SU-DHL-6 (cell line): ENCODE results near the gene PHACTR3.

ENCODE experiments used
- H2AFZ ChIP-seq: fragments of 200-600 bp; sonication (generic); 2 replicates; pipeline ENCODE4 v1.6.1; 2014; ENCODE audit warnings: low read depth, mild to moderate bottlenecking, moderate library complexity, mixed read lengths, antibody characterized with exemption, low read length; ENCODE audit not compliant: severe bottlenecking
- H3F3A ChIP-seq: fragments of 200-600 bp; shearing (Covaris generic); 2 replicates; pipeline ENCODE4 v1.6.0; 2016; ENCODE audit warnings: antibody characterized with exemption, mild to moderate bottlenecking; ENCODE audit not compliant: insufficient read depth
- H3K27ac ChIP-seq: fragments of 200-600 bp; sonication (generic); 2 replicates; pipeline ENCODE4 v1.5.1; 2016; ENCODE audit warnings: low read depth, mild to moderate bottlenecking, low read length, moderate library complexity, mixed read lengths
- H3K27me3 ChIP-seq: fragments of 200-600 bp; sonication (generic), shearing (Covaris generic); 2 replicates; pipeline ENCODE4 v1.6.0; 2014; ENCODE audit warnings: mild to moderate bottlenecking, low read length
- H3K36me3 ChIP-seq: fragments of 200-600 bp; sonication (generic); 2 replicates; pipeline ENCODE4 v1.6.1; 2014; ENCODE audit warnings: mild to moderate bottlenecking, low read length, mixed read lengths
- H3K4me2 ChIP-seq: fragments of 300-600, 200-600 bp; shearing (Covaris generic), sonication (generic); 2 replicates; pipeline ENCODE4 v1.6.0; 2014; ENCODE audit warnings: low read length, low read depth, mild to moderate bottlenecking; ENCODE audit not compliant: poor library complexity, severe bottlenecking
- H3K4me3 ChIP-seq: fragments of 200-600 bp; sonication (generic); 2 replicates; pipeline ENCODE4 v1.5.1; 2014; ENCODE audit warnings: antibody characterized with exemption, low read length, mild to moderate bottlenecking, mixed read lengths; ENCODE audit not compliant: insufficient read depth, poor library complexity, severe bottlenecking
- H3K79me2 ChIP-seq: fragments of 200-600 bp; sonication (generic); 2 replicates; pipeline ENCODE4 v1.6.1; 2014; ENCODE audit warnings: mild to moderate bottlenecking, low read length, moderate library complexity; ENCODE audit not compliant: insufficient read depth
- H3K9ac ChIP-seq: fragments of 200-600 bp; sonication (generic); 2 replicates; pipeline ENCODE4 v1.7.0; 2014; ENCODE audit warnings: mild to moderate bottlenecking, low read length
- H3K9me2 ChIP-seq: fragments of 200-600 bp; sonication (generic); replicated peaks from 2 replicates; pipeline ENCODE4 v1.6.1; 2014; ENCODE audit warnings: low read length; ENCODE audit not compliant: insufficient read depth
- H3K9me3 ChIP-seq: fragments of 200-600 bp; sonication (generic); 2 replicates; pipeline ENCODE4 v1.6.1; 2014; ENCODE audit warnings: low read length, mixed read lengths; ENCODE audit not compliant: insufficient read depth
- H4K20me1 ChIP-seq: fragments of 200-600 bp; sonication (generic); 2 replicates; pipeline ENCODE4 v1.6.1; 2014; ENCODE audit warnings: low read depth, mild to moderate bottlenecking, antibody characterized with exemption, low read length, moderate library complexity, mixed read lengths
- EZH2phosphoT487 ChIP-seq: fragments of 200-600 bp; sonication (generic), shearing (Covaris generic); conservative IDR thresholded peaks from 2 replicates; pipeline ENCODE4 v1.6.1; 2018; ENCODE audit warnings: mild to moderate bottlenecking, antibody characterized with exemption, low read length, moderate library complexity, mixed read lengths
- TF ChIP-seq, protein P1 (sequence below): fragments of 200-600 bp; sonication (generic); IDR thresholded peaks from one replicate; pipeline ENCODE4 v1.5.1; 2017; ENCODE audit warnings: antibody characterized with exemption, mild to moderate bottlenecking, low read length, moderate library complexity; ENCODE audit not compliant: insufficient read depth, poor library complexity, severe bottlenecking

PHACTR3 gene

DNA sequence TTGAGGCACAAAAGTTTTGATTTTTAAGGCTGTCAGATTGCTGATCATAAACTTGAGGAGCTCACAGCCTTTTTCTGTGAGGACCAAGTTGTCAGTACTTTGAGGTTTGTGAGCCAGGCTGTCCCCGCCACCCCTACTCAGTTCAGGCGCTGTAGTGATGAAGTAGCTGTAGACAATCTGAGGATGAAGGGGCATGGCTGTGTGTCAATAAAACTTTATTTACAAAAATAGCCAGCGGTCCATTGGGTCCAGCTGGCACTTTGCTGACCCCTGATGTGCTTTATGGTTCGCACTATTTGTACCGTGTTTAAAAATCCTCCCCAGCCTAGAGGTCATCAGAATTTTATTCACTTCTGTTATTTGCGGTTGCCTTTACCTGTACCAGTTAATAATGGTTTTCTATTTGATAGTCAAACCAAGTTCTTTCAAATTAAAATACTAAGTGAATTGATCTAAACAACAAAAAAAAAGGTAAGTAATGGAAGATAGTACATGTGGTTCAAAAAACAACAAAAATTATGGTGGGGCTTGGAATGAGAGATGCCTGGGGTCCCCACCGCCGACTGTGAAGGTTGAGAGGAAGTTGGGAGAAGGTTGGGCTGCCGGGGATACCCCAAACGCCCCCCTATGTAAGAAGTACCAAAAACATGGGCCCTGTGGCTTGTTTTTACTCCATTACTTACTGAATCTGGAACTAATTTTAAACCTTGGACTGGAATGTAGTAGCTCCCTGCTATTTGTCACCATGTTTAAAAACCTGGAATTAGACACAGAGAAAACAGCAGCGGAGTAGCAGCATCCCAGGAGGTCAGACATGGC, 205.5 kb downstream of the PHACTR3 start:
- no peak overlapping the region for H3K27ac ChIP-seq
- no peaks in the 10 kb centered on the region for H3K79me2 ChIP-seq
- no peaks in the 10 kb centered on the region for H3K9me3 ChIP-seq
- H3K9ac ChIP-seq = no peak overlapping the region
- no peak for TF ChIP-seq EZH2phosphoT487
- TF ChIP-seq, protein P1, sequence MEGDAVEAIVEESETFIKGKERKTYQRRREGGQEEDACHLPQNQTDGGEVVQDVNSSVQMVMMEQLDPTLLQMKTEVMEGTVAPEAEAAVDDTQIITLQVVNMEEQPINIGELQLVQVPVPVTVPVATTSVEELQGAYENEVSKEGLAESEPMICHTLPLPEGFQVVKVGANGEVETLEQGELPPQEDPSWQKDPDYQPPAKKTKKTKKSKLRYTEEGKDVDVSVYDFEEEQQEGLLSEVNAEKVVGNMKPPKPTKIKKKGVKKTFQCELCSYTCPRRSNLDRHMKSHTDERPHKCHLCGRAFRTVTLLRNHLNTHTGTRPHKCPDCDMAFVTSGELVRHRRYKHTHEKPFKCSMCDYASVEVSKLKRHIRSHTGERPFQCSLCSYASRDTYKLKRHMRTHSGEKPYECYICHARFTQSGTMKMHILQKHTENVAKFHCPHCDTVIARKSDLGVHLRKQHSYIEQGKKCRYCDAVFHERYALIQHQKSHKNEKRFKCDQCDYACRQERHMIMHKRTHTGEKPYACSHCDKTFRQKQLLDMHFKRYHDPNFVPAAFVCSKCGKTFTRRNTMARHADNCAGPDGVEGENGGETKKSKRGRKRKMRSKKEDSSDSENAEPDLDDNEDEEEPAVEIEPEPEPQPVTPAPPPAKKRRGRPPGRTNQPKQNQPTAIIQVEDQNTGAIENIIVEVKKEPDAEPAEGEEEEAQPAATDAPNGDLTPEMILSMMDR = no peak
- H2AFZ ChIP-seq = no peak overlapping the region
- no peaks in the 10 kb centered on the region for H3K9me2 ChIP-seq
- H3K4me3 ChIP-seq = no peak overlapping the region
- H3K4me2 ChIP-seq = no peak overlapping the region
- H4K20me1 ChIP-seq = no peaks in the 10 kb centered on the region
- H3K36me3 ChIP-seq = no peaks in the 10 kb centered on the region
- H3F3A ChIP-seq = no peaks in the 10 kb centered on the region
- no peaks in the 10 kb centered on the region for H3K27me3 ChIP-seq

DNA sequence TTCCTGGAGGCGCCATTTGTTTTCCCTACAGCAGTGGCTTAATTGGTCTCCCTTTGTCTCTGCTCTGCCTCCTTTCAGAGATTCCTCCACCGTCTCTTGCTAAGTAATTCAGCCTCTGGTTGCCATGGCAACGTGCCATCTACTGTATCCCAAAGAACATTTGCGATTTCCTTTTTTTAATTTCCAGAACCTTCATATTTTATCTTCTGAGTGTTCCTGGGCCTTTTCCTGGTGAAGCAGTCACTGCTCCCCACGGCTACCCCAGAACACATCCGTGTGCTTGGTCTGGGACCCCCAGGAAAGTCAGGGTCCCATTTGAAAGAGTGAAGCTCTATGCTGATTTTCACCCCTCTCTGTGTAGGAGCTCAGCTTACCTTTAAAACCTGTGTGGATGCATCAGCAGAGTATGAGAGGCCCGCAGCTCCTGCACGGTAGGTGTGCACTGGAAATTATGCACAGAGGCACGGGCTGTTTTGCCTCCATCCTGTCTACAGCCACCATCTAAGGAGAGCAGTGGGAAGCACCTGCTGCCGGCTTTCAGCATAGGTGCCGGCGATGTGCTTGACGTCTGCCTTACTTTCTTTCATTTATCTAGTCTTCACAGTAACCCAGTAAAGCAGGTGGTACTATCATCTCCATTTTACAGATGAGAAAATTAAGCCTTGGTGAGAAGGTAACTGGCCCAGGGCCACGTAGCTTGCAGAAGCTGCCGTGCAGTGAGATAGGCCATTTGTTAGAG, 206.3 kb downstream of the PHACTR3 start:
- Histone ChIP-seq H4K20me1 (no peaks in the 10 kb centered on the region), H2AFZ (no peak overlapping the region), H3K9ac (no peak overlapping the region), H3K4me3 (no peak overlapping the region), H3K27me3 (no peaks in the 10 kb centered on the region), H3F3A (no peaks in the 10 kb centered on the region), H3K79me2 (no peaks in the 10 kb centered on the region), H3K4me2 (no peak overlapping the region), H3K27ac (no peak overlapping the region), H3K36me3 (no peaks in the 10 kb centered on the region), H3K9me3 (no peaks in the 10 kb centered on the region), H3K9me2 (no peaks in the 10 kb centered on the region)
- no peak for TF ChIP-seq EZH2phosphoT487
- TF ChIP-seq, protein P1 = no peak

DNA sequence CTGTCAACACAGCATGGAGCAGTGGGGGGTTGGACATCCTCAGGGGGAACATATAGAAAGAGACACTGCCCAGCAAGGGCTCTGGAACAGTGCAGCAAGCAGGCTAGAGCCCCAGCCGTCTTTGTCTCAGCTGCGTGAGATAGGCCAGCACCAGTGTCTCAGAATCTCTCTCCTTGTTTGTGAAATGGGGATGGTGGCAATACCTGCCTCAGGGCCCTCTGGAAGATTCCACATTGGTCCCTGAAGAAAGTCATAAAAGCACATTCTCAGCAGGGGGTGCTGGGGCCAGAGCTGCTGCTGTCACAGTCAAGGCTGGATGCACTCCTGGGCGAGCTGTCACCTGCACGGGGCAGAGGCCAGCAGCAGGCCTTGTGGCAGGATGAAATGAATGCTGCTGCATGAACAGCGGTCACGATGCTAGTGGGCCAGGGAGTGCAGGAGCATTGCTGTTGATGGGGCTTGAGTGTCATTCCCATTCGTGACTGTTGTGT, 207.4 kb downstream of the PHACTR3 start:
- Histone ChIP-seq H3K79me2 (no peaks in the 10 kb centered on the region), H3K9ac (no peak overlapping the region), H3K27me3 (no peaks in the 10 kb centered on the region), H2AFZ (no peak overlapping the region), H3K27ac (no peak overlapping the region), H3K4me2 (no peak overlapping the region), H3F3A (no peaks in the 10 kb centered on the region), H3K4me3 (no peak overlapping the region), H4K20me1 (no peaks in the 10 kb centered on the region), H3K9me3 (no peaks in the 10 kb centered on the region), H3K9me2 (no peaks in the 10 kb centered on the region), H3K36me3 (no peaks in the 10 kb centered on the region)
- TF ChIP-seq, protein P1 = no peak
- no peak for TF ChIP-seq EZH2phosphoT487
